GM23338 (cell line): ENCODE data around the gene FANCC. TPM values are rescaled to one million over a fixed set of nuclear protein-coding genes. Genes with fewer than 3 reads are reported as not detected.

Experiments
- ATAC-seq: fragments of 200-7000 bp; cut with Tn5 transposase; 3 replicates; pipeline ENCODE4 v1.9.1; 2020
- DNase-seq: peaks from one replicate; pipeline ENCODE4 v3.0.0-alpha.2; 2015; ENCODE audit warnings: low spot score
- H2AFZ ChIP-seq: fragments of 200-600 bp; sonication (generic); 2 replicates; pipeline ENCODE4 v1.8.0; 2016; ENCODE audit warnings: antibody characterized with exemption, mild to moderate bottlenecking, moderate library complexity
- H3F3A ChIP-seq: fragments of 200-600 bp; sonication (generic); replicated peaks from 2 replicates; pipeline ENCODE4 v1.8.0; 2017; ENCODE audit warnings: antibody characterized with exemption, mixed run types, low read depth
- H3K27ac ChIP-seq: fragments of 200-600 bp; sonication (generic); 2 replicates; pipeline ENCODE4 v1.6.1; 2016; ENCODE audit warnings: low read depth
- H3K27me3 ChIP-seq: fragments of 200-600 bp; sonication (generic); 2 replicates; pipeline ENCODE4 v1.8.0; 2016; ENCODE audit warnings: mild to moderate bottlenecking, mixed run types, moderate library complexity; ENCODE audit not compliant: insufficient read depth
- H3K36me3 ChIP-seq: fragments of 200-600 bp; sonication (generic); 2 replicates; pipeline ENCODE4 v1.8.0; 2016; ENCODE audit warnings: mild to moderate bottlenecking; ENCODE audit not compliant: insufficient read depth
- H3K4me1 ChIP-seq: fragments of 200-600 bp; sonication (generic); 2 replicates; pipeline ENCODE4 v1.8.0; 2016; ENCODE audit warnings: mild to moderate bottlenecking, moderate library complexity; ENCODE audit not compliant: insufficient read depth
- H3K4me2 ChIP-seq: fragments of 200-600 bp; sonication (generic); 2 replicates; pipeline ENCODE4 v1.7.1; 2017; ENCODE audit warnings: mixed run types
- H3K4me3 ChIP-seq: fragments of 200-600 bp; sonication (generic); 2 replicates; pipeline ENCODE4 v1.6.1; 2016; ENCODE audit warnings: mixed run types
- H3K79me2 ChIP-seq: fragments of 200-600 bp; sonication (generic); replicated peaks from 2 replicates; pipeline ENCODE4 v1.8.0; 2017; ENCODE audit warnings: mild to moderate bottlenecking; ENCODE audit not compliant: insufficient read depth
- H3K9me2 ChIP-seq: fragments of 200-600 bp; sonication (generic); 2 replicates; pipeline ENCODE4 v1.8.0; 2017; ENCODE audit not compliant: insufficient read depth
- H4K20me1 ChIP-seq: fragments of 200-600 bp; sonication (generic); replicated peaks from 2 replicates; pipeline ENCODE4 v1.8.0; 2017; ENCODE audit warnings: mild to moderate bottlenecking; ENCODE audit not compliant: insufficient read depth
- H3K27ac Mint-ChIP-seq: 2 replicates; pipeline ENCODE4 v1.8.0; 2020; ENCODE audit warnings: inconsistent platforms, mild to moderate bottlenecking, moderate library complexity, mixed read lengths
- H3K27me3 Mint-ChIP-seq: 3 replicates; pipeline ENCODE4 v1.8.0; 2022; ENCODE audit warnings: low read depth, mild to moderate bottlenecking, moderate library complexity, mixed read lengths, inconsistent platforms; ENCODE audit not compliant: insufficient read depth, poor library complexity
- H3K36me3 Mint-ChIP-seq: 3 replicates; pipeline ENCODE4 v1.8.0; 2021; ENCODE audit warnings: low read depth, mild to moderate bottlenecking, inconsistent platforms, moderate library complexity, mixed read lengths
- H3K4me1 Mint-ChIP-seq: 3 replicates; pipeline ENCODE4 v1.8.0; 2020; ENCODE audit warnings: mild to moderate bottlenecking, inconsistent platforms, mixed read lengths
- H3K4me3 Mint-ChIP-seq: 3 replicates; pipeline ENCODE4 v1.8.0; 2021; ENCODE audit warnings: moderate library complexity, mild to moderate bottlenecking, inconsistent platforms, mixed read lengths
- H3K9me3 Mint-ChIP-seq: 3 replicates; pipeline ENCODE4 v1.8.0; 2020; ENCODE audit warnings: moderate library complexity, mild to moderate bottlenecking, inconsistent platforms, mixed read lengths
- POLR2AphosphoS5 ChIP-seq: IDR thresholded peaks from 2 replicates; pipeline ENCODE4 v1.6.1; 2016; ENCODE audit warnings: antibody characterized with exemption, low read depth
- ZNF114 ChIP-seq: fragments of 250-450 bp; sonication (Bioruptor Pico); IDR thresholded peaks from 2 replicates; pipeline ENCODE4 v1.5.0; 2020; ENCODE audit warnings: mild to moderate bottlenecking, moderate library complexity
- polyA plus RNA-seq: library from polyadenylated mRNA; unstranded; fragments of >200 nt; fragmentation: Nextera tagmentation; extraction: Ambion mirVana; gene quantifications from 2 replicates; pipeline ENCODE4 v1.2.1, GENCODE V29; 2016
- total RNA-seq: library from RNA; depleted of rRNA; stranded (reverse); fragments of >200 nt; shearing (Covaris generic); gene quantifications from 2 replicates; pipeline ENCODE4 v1.2.3, GENCODE V29; 2014
- TF ChIP-seq, protein P1 (sequence below), 2 experiments: fragments of 200-600 bp in 1 of 2; sonication (generic) in 1 of 2; conservative IDR thresholded peaks; 2 replicates each; pipeline versions ENCODE4 v1.5.1 to v1.6.1; 2016 to 2017; ENCODE audit warnings: antibody characterized with exemption in 2 of 2, low read depth in 2 of 2, mild to moderate bottlenecking in 2 of 2, moderate library complexity in 1 of 2
- TF ChIP-seq, protein P2 (sequence below): IDR thresholded peaks from 2 replicates; pipeline ENCODE4 v1.6.1; 2016; ENCODE audit warnings: antibody characterized with exemption
- TF ChIP-seq, protein P3 (sequence below): IDR thresholded peaks from one replicate; pipeline ENCODE4 v1.6.1; 2018; ENCODE audit warnings: antibody characterized with exemption; ENCODE audit not compliant: unreplicated experiment
- TF ChIP-seq, protein P4 (sequence below): fragments of 250-450 bp; sonication (Bioruptor Pico); IDR thresholded peaks from 2 replicates; pipeline ENCODE4 v1.5.0; 2020; ENCODE audit warnings: mild to moderate bottlenecking, moderate library complexity

Gene FANCC
- total and polyA plus RNA-seq, 2 experiments from 2014 or later, result 7.8 to 18.1 TPM

DNA sequence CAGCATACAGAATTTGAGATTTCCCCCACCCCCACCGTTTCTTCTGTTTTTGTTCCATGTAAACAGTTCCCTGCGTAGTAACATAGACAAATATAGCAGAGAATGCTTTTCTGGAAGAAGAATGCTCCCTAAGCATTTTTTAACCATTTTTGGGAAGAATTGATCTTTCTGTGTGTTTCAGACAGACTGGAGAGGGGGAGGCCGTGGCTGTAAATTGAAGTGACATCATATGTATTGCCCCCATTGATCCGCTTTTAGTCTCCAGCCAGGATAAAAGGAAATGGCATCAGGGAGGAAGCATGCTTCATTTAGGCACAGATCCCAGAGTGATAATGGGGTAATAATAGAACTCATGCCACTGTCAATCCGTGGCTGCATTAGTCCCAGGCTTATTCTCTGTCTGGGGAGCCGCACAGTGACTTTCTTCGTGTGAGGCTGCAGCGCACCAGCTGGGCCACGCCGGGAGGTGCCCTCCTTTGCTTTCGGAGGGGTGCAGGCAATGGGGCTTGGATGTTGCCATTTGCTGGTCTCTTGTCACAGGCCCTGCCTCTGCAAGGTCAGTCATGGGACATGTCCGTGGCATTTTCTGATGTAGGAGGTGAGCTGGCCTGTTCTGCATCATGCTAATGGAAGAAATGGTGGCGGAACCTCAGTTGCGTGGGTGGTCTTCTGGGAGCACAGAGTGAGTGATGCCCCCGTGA lies 261.5 kb downstream of the FANCC start:
- Mint-ChIP-seq H3K9me3 (no peaks in the 10 kb centered on the region), H3K27me3 (peaks cover 9% of the 10 kb centered on the region), H3K4me3 (no peak overlapping the region), H3K36me3 (no peaks in the 10 kb centered on the region), H3K4me1 (peaks cover 34% of the 10 kb centered on the region), H3K27ac (no peak overlapping the region)
- DNase-seq, result no peak
- Histone ChIP-seq H2AFZ (no peak overlapping the region), H3K4me1 (peaks cover 18% of the 10 kb centered on the region), H4K20me1 (no peaks in the 10 kb centered on the region; the same call in 1 of the 2 replicates), H3F3A (no peaks in the 10 kb centered on the region), H3K27ac (no peak overlapping the region), H3K4me3 (no peak overlapping the region), H3K27me3 (no peaks in the 10 kb centered on the region), H3K79me2 (no peaks in the 10 kb centered on the region), H3K9me2 (no peaks in the 10 kb centered on the region), H3K36me3 (no peaks in the 10 kb centered on the region), H3K4me2 (no peak overlapping the region)
- TF ChIP-seq, protein P1, sequence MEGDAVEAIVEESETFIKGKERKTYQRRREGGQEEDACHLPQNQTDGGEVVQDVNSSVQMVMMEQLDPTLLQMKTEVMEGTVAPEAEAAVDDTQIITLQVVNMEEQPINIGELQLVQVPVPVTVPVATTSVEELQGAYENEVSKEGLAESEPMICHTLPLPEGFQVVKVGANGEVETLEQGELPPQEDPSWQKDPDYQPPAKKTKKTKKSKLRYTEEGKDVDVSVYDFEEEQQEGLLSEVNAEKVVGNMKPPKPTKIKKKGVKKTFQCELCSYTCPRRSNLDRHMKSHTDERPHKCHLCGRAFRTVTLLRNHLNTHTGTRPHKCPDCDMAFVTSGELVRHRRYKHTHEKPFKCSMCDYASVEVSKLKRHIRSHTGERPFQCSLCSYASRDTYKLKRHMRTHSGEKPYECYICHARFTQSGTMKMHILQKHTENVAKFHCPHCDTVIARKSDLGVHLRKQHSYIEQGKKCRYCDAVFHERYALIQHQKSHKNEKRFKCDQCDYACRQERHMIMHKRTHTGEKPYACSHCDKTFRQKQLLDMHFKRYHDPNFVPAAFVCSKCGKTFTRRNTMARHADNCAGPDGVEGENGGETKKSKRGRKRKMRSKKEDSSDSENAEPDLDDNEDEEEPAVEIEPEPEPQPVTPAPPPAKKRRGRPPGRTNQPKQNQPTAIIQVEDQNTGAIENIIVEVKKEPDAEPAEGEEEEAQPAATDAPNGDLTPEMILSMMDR (conservative IDR thresholded peaks at IDR 0.05; ENCODE audit: low read depth in 2 of 2), result 0 out of 4 replicates have a peak, but pooled peaks of 1 of the 2 experiments have one; percentile 3
- TF ChIP-seq POLR2AphosphoS5 (no peak), ZNF114 (CRISPR knock-in tag) (no peak)
- TF ChIP-seq, protein P2, sequence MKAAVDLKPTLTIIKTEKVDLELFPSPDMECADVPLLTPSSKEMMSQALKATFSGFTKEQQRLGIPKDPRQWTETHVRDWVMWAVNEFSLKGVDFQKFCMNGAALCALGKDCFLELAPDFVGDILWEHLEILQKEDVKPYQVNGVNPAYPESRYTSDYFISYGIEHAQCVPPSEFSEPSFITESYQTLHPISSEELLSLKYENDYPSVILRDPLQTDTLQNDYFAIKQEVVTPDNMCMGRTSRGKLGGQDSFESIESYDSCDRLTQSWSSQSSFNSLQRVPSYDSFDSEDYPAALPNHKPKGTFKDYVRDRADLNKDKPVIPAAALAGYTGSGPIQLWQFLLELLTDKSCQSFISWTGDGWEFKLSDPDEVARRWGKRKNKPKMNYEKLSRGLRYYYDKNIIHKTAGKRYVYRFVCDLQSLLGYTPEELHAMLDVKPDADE, result no peak
- TF ChIP-seq, protein P3, sequence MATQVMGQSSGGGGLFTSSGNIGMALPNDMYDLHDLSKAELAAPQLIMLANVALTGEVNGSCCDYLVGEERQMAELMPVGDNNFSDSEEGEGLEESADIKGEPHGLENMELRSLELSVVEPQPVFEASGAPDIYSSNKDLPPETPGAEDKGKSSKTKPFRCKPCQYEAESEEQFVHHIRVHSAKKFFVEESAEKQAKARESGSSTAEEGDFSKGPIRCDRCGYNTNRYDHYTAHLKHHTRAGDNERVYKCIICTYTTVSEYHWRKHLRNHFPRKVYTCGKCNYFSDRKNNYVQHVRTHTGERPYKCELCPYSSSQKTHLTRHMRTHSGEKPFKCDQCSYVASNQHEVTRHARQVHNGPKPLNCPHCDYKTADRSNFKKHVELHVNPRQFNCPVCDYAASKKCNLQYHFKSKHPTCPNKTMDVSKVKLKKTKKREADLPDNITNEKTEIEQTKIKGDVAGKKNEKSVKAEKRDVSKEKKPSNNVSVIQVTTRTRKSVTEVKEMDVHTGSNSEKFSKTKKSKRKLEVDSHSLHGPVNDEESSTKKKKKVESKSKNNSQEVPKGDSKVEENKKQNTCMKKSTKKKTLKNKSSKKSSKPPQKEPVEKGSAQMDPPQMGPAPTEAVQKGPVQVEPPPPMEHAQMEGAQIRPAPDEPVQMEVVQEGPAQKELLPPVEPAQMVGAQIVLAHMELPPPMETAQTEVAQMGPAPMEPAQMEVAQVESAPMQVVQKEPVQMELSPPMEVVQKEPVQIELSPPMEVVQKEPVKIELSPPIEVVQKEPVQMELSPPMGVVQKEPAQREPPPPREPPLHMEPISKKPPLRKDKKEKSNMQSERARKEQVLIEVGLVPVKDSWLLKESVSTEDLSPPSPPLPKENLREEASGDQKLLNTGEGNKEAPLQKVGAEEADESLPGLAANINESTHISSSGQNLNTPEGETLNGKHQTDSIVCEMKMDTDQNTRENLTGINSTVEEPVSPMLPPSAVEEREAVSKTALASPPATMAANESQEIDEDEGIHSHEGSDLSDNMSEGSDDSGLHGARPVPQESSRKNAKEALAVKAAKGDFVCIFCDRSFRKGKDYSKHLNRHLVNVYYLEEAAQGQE, result no peak
- ATAC-seq, result peak; percentile 41; the same call in 2 of the 3 replicates

DNA sequence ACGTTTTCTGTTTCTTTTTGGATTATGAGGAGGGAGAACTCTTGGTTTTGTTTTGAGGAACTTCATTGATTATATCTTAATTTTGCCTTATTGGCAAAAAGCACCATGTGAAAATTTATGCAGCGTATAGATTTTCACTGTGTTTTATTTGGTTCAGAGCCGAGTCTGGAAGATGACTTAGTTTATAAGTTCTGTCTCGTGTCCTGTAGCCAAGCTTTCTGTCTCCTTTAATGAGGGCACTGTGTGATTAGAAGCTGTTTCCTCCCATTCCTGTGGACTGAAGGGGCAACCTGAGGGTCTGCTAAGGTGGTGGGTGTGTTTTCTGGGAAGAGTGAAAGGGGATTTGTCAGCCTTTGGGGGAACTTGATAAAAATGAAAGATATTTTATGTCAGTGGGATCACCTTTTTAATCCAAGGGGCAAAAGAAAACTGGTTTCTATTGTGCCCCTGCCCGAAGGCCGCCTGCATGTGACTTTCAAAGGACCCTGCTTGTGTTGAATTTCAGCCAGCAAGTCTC lies 262.1 kb downstream of the FANCC start:
- H3K27ac Mint-ChIP-seq, result no peak overlapping the region
- H3K9me3 Mint-ChIP-seq, result no peaks in the 10 kb centered on the region
- H3K9me2 ChIP-seq, result no peaks in the 10 kb centered on the region
- no peaks in the 10 kb centered on the region; the same call in 1 of the 2 replicates for H4K20me1 ChIP-seq
- H3K4me3 ChIP-seq, result no peak overlapping the region
- peaks cover 18% of the 10 kb centered on the region for H3K4me1 ChIP-seq
- no peaks in the 10 kb centered on the region for H3K36me3 ChIP-seq
- peaks cover 9% of the 10 kb centered on the region for H3K27me3 Mint-ChIP-seq
- no peak overlapping the region for H2AFZ ChIP-seq
- peaks cover 34% of the 10 kb centered on the region for H3K4me1 Mint-ChIP-seq
- H3K27me3 ChIP-seq, result peaks cover 3% of the 10 kb centered on the region
- ATAC-seq (no peak), DNase-seq (no peak)
- H3K79me2 ChIP-seq, result no peaks in the 10 kb centered on the region
- H3K36me3 Mint-ChIP-seq, result no peaks in the 10 kb centered on the region
- H3F3A ChIP-seq, result no peaks in the 10 kb centered on the region
- no peak overlapping the region for H3K4me2 ChIP-seq
- no peak overlapping the region for H3K27ac ChIP-seq
- H3K4me3 Mint-ChIP-seq, result no peak overlapping the region
- no peak for TF ChIP-seq ZNF114 (CRISPR knock-in tag)
- TF ChIP-seq, protein P4, sequence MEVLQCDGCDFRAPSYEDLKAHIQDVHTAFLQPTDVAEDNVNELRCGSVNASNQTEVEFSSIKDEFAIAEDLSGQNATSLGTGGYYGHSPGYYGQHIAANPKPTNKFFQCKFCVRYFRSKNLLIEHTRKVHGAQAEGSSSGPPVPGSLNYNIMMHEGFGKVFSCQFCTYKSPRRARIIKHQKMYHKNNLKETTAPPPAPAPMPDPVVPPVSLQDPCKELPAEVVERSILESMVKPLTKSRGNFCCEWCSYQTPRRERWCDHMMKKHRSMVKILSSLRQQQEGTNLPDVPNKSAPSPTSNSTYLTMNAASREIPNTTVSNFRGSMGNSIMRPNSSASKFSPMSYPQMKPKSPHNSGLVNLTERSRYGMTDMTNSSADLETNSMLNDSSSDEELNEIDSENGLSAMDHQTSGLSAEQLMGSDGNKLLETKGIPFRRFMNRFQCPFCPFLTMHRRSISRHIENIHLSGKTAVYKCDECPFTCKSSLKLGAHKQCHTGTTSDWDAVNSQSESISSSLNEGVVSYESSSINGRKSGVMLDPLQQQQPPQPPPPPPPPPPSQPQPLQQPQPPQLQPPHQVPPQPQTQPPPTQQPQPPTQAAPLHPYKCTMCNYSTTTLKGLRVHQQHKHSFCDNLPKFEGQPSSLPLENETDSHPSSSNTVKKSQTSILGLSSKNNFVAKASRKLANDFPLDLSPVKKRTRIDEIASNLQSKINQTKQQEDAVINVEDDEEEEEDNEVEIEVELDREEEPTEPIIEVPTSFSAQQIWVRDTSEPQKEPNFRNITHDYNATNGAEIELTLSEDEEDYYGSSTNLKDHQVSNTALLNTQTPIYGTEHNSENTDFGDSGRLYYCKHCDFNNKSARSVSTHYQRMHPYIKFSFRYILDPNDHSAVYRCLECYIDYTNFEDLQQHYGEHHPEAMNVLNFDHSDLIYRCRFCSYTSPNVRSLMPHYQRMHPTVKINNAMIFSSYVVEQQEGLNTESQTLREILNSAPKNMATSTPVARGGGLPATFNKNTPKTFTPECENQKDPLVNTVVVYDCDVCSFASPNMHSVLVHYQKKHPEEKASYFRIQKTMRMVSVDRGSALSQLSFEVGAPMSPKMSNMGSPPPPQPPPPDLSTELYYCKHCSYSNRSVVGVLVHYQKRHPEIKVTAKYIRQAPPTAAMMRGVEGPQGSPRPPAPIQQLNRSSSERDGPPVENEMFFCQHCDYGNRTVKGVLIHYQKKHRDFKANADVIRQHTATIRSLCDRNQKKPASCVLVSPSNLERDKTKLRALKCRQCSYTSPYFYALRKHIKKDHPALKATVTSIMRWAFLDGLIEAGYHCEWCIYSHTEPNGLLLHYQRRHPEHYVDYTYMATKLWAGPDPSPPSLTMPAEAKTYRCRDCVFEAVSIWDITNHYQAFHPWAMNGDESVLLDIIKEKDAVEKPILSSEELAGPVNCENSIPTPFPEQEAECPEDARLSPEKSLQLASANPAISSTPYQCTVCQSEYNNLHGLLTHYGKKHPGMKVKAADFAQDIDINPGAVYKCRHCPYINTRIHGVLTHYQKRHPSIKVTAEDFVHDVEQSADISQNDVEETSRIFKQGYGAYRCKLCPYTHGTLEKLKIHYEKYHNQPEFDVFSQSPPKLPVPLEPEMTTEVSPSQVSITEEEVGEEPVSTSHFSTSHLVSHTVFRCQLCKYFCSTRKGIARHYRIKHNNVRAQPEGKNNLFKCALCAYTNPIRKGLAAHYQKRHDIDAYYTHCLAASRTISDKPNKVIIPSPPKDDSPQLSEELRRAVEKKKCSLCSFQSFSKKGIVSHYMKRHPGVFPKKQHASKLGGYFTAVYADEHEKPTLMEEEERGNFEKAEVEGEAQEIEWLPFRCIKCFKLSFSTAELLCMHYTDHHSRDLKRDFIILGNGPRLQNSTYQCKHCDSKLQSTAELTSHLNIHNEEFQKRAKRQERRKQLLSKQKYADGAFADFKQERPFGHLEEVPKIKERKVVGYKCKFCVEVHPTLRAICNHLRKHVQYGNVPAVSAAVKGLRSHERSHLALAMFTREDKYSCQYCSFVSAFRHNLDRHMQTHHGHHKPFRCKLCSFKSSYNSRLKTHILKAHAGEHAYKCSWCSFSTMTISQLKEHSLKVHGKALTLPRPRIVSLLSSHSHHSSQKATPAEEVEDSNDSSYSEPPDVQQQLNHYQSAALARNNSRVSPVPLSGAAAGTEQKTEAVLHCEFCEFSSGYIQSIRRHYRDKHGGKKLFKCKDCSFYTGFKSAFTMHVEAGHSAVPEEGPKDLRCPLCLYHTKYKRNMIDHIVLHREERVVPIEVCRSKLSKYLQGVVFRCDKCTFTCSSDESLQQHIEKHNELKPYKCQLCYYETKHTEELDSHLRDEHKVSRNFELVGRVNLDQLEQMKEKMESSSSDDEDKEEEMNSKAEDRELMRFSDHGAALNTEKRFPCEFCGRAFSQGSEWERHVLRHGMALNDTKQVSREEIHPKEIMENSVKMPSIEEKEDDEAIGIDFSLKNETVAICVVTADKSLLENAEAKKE (CRISPR knock-in tag), result no peak
